ENCODE data around the gene JADE2.

DNA sequence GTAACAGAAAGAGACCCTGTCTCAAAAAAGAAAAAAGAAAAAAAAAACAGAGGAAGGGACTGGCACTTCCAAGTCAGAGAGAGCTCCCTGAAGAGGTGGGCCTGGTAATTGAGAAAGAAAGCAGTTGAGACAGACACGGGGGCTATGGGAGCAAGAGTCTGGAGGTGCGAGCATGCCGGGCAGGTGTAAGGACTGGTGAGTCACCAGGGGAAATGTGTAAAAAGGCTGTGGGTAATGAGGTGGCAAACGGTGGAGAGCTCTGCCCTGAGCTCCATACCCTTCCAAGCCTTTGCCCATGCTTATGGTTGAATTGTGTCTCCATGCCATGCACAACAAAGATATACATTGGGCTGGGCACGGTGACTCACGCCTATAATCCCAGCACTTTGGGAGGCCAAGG is 18.0 kb upstream of the JADE2 start:
- TF ChIP-seq TAF1 (IDR thresholded peaks at IDR 0.05; ENCODE audit: borderline replicate concordance, low read depth, low read length) (no peak), POLR2A (IDR thresholded peaks at IDR 0.05; ENCODE audit: low read depth, low read length) (no peak), POLR2AphosphoS5 (IDR thresholded peaks at IDR 0.05; ENCODE audit: low read depth, low read length) (no peak)

All from GM12892 (cell line).